HG03439 (cell line): ENCODE results near the gene VPS8.

Experiments
- ATAC-seq: cut with Tn5 transposase; IDR thresholded peaks from one replicate; pipeline ENCODE4 v1.9.1; 2021; ENCODE audit warnings: mild to moderate bottlenecking, moderate library complexity; ENCODE audit not compliant: unreplicated experiment

Gene VPS8

DNA sequence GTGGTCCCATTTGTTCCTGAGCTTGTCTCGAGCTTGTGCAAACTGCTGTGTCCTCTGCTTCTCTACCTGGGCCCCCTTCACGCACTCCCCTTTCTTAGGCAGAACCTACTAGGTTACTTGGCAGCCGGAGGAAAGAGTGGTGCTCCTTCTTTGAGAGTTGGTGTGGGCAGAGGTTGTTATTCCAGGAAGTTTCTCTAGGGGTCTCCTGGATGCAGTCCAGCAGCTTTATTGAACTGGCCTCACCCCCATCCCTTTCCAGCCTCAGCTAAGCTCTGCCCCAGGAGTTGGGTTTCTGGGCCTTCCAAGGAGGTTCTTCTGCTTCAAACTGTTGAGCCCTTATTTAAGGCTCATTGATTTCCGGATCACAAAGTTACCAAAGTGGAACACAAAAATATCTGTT lies 237.7 kb downstream of the VPS8 start:
- no peak for ATAC-seq

DNA sequence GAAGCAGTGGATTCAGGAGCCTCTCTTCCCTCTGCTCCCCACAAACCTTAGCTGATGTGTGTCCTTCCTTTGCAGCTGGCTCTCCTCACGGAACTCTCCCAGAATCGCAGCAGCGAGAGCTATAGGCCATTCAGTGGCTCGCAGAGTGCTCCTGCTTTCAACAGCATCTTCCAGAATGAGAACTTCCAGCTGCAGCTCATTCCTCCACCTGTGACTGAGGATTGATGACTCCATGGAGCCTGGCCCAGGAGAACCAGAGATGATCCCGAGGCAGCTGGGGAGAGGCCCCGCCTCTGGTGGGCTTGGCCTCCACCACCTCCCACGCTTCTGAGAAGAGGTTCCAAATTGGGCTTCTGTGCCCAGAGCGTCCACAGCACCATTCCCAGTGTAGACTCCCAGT lies 239.8 kb downstream of the VPS8 start:
- no peak for ATAC-seq

DNA sequence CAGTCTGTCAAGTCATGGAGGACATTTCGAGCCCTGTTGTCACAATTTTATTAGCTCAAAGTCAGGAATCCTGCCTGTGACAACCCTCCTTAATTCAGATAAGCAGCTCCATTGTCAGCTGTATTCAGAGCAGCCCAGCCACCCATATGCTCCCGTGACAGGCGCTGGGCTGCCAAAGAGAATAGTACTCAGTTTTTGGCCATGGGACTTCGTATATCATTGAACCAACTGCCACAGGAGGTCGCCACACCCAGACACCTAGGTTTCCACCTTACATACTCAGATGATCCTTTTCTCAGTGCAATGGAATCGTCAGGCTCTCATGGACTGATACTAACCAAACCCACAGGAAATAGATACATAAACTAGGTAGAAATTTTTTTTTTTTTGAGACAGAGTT lies 240.7 kb downstream of the VPS8 start:
- no peak for ATAC-seq

DNA sequence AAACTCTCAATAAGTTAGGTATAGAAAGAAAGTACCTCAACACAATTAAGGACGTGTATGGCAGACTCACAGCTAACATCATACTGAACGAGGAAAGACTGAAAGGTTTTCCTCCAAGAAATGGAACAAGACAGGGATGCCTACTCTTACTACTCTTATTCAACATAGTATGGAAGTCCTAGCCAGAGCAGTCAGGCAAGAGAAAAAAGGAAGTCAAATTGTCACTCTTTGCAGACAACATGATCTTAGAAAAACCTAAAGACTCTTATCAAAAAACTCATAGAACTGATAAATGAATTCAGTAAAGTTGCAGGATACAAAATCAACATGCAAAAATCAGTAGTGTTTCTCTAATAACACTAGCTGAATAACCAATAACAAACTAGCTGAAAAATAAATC lies 244.9 kb downstream of the VPS8 start:
- no peak for ATAC-seq

DNA sequence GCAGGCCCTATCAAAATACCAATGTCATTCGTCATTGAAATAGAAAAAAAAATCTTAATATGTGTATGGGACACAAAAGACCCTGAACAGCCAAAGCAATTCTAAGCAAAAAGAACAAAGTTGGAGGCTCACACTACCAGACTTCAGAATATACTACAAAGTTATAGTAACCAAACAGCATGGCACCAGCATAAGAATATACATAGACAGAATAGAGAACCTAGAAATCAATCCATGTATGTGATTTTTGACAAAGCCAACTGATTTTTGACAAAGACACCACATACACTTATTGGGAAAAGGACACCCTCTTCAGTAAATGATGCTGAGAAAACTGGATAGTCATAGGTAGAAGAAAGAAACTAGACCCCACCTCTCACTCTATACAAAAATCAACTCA lies 245.9 kb downstream of the VPS8 start:
- no peak for ATAC-seq

DNA sequence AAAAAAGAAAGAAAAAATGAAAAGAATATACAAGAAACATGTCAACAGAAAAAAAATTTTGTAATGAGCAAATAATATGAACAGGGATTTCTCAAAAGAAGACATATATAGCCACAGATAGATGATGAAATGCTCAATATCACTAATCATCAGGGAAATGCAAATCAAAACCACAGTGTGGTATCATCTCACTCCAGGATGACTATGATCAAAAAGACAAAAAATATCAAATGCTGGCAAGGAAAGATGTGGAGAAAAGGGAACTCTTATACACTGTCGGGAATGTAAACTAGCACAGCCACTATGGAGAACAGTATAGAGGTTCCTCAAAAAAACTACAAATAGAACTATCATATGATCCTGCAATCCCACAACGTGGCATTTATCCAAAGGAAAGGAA lies 246.8 kb downstream of the VPS8 start:
- ATAC-seq: no peak

DNA sequence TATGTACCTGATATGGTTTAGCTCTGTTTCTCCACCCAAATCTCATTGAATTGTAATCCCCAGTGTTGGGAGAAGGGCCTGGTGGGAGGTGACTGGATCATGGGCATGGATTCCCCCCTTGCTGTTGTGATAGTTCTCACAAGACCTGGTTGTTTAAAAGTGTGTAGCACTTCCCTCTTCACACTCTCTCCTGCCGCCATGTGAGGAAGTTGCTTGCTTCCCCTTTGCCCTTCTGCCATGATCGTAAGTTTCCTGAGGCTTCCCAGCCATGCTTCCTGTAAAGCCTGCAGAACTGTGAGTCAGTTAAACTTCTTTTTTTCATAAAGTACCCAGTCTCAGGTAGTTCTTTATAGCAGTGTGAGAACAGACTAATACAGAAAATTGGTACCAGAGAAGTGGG lies 247.8 kb downstream of the VPS8 start:
- no peak for ATAC-seq

DNA sequence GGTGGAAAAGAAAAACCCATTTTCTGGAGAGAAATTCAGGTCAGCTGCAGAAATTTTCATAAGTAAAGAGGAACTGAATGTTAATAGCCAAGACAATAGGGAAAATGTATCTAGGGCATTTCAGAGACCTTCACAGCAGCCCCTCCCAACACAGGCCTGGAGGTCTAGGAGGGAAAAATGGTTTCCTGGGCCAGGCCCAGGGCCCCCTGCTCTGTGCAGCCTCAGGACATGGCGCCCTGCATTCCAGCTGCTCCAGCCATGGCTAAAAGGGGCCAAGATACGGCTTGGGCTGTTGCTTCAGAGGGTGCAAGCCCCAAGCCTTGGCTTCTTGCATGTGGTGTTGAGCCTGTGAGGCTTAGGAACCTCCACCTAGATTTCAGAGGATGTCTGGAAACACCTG lies 248.7 kb downstream of the VPS8 start:
- no peak for ATAC-seq

DNA sequence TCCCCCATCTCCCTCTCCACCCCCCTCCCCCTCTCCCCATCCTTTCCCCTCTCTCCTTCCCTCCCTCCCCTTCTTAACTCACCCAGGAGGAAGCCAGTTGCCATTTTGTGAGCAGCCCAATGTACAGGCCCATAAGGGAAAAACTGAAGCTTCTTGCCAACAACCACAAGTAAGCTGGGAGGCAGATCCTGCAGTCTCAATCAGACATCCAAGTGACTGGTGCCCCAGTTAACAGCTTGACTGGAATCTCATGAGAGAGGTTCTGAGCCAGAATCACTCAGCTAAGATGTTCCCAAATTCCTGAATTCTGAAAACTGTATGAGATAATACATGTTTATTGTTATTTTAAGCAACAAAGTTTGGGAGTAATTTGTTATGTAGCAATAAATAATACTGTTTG lies 250.2 kb downstream of the VPS8 start:
- no peak for ATAC-seq

DNA sequence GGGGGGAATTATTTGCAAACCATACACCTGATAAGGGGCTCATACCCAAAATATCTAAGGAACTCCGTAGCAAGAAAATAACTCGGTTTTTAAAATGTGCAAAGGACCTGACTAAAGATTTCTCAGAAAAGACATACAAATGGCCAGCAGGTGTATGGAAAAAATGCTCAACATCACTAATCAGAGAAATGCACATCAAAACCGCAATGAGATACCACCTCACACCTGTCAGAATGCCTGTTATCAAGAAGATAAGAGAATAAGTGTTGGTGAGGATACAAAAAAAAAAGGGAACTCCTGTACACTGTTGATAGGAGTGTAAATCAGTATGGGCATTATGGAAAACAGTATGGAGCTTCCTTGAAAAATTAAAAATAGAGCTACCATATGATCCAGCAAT lies 251.5 kb downstream of the VPS8 start:
- ATAC-seq: no peak

DNA sequence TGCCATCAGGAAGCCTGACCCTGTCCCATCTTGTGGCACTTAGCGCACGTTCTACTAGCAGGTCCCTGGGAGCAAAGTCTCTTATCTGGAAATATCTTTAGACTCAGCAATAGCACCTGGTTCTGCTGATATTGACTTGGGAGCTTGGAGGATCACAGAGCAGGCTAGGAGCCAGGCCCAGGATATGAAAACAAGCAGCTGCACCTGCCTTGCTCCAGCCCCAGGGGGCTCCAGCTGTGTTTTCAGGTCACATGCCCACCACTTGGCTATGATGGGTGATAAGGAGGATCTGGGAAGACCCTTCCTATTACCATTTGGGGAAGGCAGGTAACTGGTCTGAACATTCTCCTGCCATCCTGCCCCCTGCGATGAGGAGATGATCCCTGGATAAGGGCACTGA lies 253.1 kb downstream of the VPS8 start:
- no peak for ATAC-seq

DNA sequence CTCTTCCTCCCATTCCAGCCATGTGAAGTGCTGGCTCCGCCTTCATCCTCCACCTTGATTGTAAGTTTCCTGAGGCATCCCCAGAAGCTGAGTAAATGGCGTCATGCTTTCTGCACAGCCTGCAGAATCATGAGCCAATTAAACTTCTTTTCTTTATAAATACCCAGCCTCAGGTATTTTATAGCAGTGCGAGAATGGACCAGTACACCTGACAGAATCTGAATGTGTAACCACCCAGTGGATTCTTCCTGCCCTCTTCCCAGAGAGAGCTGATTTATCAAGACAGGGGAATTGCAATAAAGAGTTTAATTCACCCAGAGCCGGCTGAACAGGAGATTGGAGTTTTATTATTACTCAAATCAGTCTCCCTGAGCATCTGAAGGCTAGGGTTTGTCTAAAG lies 254.3 kb downstream of the VPS8 start:
- ATAC-seq: no peak

DNA sequence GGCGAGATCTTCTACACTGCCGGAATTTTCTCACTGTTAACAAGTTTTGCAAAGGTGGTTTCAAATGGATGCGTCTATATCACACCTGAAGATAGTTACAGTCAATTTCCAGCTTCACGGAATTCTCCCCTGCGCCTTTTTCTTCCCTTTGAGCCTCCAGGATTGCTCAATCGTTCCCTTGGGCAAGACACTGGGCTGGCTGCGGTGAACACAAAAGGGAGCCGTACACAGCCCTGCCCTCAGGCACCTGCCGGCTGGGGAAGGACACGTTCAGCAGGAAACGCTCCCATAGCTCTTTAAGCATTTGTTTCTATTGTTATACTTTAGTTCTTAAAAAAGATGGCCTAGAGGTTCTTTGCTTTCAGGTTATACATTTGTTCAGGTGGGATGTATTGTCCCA lies 255.2 kb downstream of the VPS8 start:
- no peak for ATAC-seq

DNA sequence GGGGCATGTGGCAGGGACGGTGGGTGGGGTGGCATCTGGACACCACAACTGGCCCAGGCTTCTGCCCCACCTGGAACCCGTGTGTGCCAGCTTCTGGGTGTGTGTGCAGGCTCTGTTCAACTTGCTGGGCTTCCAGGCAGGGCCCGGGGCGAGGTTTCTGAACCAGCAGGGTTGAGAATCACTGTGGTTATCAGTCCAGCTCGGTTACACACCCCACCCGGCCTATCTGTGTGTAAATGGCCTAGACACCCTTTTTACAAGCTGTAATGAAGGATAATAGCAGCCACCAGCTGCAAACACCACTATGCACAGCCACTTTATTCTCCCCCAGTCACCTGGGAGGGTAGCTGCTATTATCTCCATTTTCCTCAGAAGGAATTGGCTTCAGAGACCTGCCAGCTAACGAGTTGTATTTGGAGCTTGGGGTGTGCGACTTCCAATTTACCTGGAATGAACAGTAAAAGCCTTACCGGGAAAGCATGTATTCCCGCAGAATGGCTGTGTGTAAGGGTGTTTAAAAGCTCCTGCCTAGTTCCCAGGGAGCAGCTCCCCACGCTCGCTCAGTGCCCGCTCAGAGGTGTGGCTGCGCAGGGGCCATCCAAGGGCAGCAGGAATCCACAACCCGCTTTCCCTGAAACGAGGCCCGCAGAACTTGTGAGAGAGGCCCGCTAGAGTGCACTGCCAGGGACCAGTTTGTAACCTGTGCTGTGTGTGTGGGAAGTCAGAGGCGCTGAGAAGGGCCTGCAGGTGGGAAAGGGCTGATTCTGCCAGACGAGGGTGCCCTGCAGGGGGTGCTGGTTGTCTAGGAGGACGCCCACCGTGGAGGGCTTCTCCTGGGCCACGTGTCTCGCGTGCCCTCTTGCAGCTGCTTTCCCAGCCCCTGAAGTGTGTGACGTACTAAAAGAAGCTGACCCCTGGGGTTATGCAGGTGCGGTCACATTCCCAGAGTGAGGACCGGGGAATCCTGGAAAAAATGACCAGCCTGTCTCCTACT lies 257.4 kb downstream of the VPS8 start:
- ATAC-seq: no peak

DNA sequence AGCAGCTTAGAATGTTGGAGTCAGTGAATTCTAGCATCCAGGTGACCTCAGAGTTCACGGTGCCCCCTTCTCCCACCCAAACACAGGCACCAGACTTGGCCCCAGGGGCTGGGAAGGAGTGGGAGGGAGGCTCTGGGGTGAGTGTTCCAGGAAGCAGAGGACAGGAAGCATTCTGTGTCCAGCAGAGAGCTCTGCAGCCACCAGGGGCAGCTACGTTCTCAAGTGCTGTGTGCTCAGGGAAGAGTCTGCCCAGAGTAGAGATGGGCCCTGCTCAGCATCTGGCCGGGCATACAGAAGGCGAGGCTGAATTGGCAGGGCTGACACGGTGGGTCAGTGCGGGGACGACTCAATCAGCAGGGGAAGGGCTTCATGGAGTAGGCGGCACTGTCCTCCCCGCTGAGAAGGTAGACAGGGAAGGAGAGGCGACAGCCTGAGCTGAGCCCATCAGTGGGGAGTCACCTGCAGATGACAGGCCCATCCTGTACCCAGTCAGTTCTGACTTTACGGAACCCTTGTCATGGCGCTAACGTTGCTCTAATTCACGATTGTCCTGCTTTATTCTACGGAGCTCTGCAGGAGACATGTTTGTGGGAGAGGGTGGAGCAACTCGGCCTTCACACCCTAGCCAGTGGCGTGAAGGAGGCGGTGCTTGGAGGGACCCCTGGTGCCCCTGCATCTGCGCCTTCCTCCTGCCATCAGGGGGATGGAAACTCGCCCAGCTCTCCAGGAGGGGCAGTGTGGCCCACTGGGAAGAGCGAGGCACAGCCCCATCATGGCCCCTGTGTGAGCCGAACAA lies 258.7 kb downstream of the VPS8 start:
- ATAC-seq: no peak

DNA sequence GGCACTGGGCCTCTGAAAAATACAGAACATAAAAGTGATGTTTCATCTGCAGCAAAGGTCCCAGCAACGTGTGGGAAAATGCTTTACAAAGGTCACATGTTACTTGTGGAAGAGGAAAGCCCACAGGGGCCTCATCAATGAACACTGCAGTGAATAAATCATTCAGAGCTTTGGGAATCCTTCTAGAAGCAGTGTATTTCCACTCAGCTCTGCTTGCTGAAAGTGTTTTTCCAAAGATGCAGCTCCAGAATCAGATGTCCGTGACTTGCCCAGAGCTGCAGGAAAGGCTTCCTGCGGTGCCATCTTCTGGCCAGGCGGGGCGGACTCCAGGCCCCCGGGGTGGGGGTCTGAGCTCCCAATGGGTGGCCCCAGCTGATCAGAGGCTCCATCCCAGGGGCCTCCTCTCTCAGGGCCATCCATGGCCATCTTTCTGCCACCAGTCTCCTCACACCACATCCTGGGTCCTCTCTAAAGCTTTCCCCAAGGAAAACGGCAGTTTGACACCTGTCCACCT lies 259.4 kb downstream of the VPS8 start:
- ATAC-seq: no peak

DNA sequence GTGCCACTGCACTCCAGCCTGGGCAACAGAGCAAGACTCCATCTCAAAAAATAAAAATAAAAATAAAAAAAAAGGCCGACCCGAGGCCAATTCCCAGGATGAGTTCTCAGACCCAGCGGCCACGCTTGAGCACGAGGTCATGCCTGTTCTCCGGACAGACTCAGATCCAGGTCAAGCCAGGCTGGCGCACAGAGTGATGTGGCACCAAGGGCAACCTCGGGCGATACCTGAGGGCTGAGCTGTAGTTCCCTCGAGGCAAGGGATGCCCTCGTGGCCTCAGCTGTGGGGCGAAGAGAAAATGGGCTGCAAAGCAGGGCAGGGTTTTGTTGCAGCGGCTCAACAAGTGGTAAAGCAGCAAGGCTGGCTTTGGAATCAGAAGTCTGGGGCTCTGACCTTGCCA lies 263.6 kb downstream of the VPS8 start:
- ATAC-seq: no peak

DNA sequence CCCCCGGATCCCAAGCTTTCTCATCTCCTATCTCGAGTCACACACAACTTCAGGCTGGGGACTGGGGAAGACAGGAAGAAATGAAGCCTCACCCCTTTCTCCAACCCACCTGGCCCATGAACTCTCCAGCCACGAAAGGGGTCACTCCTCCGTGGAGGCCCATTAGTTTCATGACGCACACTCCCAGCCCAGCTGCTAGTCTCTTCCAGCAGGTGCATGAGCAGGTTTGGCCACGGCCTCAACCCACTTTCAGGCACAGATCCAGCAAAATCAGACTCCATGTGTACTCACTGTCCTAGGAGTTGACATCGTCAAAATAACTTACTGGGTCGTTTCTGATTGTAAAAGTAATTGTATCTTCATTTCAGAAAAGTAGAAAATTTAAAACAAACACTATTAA lies 264.3 kb downstream of the VPS8 start:
- ATAC-seq: no peak

DNA sequence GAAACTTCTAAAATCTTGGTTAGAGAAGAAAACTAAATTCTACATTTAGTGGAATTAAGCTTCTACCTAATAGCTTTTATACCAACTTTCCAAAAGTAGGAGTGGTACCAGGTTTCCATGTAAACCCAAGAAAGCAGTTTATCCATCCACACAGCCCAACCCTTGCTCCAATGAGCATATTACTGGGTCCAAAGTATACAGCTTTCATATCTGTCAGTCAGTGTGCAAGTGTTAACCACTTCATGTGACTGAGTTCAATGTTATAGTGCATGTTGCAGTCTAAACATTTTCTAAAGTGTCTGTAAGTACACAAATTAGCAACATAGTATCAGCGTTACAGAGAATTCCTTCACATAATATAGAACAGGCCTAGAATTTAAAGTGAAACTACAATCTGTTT lies 267.7 kb downstream of the VPS8 start:
- no peak for ATAC-seq

DNA sequence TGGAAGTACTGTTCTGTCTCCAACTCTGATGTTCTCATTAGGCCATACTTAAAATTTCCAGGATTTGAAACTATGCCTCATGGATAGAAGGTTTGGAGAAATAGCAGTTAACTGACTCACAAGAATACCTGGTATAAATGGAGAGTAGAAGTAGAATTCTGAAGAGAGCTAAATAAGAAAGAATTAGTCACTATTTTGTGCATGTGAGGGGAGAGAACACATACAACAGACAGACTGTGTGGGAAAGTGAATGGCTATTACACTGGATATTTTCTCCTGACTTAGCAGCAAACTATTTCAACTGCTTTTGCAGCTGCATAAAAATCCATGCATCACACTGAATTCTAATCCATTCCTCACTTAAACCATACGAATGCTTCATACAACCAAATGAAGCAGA lies 269.6 kb downstream of the VPS8 start:
- ATAC-seq: no peak

DNA sequence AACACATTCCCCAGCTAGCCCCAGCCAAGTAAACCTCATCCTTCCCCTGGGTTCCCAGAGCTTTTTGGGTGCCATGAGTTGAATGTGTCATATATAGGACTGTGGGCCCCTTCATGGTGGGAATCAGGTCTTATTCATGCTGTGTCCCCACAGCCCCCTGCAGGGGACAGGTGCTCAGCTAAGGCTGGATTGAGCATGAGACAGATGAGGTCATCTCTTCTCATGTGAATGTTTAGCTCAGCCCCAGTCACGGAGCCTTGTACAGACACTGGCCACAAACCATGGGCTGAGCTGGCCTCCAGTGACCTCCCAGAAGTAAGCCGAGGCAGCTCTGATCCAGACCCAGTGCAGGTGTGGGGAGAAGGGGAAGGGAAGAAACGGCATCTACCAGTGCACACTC lies 270.2 kb downstream of the VPS8 start:
- ATAC-seq: no peak

DNA sequence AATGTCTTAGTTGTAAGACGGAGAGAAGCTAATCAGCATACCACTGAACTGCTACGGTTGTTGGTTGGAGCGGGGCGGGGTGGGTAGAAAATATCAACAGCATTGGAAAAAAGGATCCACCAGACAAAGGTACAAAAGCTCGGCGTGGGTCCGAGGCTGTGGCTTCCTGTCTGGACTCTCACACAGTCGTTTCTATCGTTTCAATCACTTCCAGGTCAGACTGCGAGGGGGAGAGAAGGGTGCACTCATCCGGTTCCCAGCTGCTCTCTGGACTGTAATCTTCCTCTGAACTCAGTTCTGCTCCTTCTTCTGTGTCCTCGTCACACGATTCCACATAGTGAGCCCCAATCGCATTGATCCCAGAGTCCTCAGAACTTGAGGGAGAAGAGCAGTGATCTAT lies 270.9 kb downstream of the VPS8 start:
- ATAC-seq: no peak
